WERI-Rb-1 (cell line): ENCODE measurements around the gene NIF3L1.

Source experiments
- DNase-seq: peaks from one replicate; pipeline ENCODE4 v3.0.0-alpha.2; 2020
- H3K27ac ChIP-seq: fragments of 250-450 bp; sonication (Bioruptor Pico); 2 replicates; pipeline ENCODE4 v1.5.1; 2020; ENCODE audit warnings: mild to moderate bottlenecking, moderate library complexity
- H3K27me3 ChIP-seq: fragments of 250-450 bp; sonication (Bioruptor Pico); 2 replicates; pipeline ENCODE4 v1.5.1; 2021; ENCODE audit warnings: mild to moderate bottlenecking, low read depth, moderate library complexity; ENCODE audit not compliant: insufficient read depth, severe bottlenecking
- H3K36me3 ChIP-seq: fragments of 250-450 bp; sonication (Bioruptor Pico); 2 replicates; pipeline ENCODE4 v1.5.1; 2020; ENCODE audit warnings: mild to moderate bottlenecking, moderate library complexity
- H3K4me3 ChIP-seq: 2 replicates; pipeline ENCODE4 v1.5.1; 2011; ENCODE audit warnings: low read depth, mild to moderate bottlenecking, control low read depth, low read length
- H3K9me3 ChIP-seq: fragments of 250-450 bp; sonication (Bioruptor Pico); 2 replicates; pipeline ENCODE4 v1.5.1; 2021; ENCODE audit warnings: mild to moderate bottlenecking, moderate library complexity; ENCODE audit not compliant: severe bottlenecking
- TF ChIP-seq, protein P1 (sequence below): IDR thresholded peaks from 2 replicates; pipeline ENCODE4 v1.5.1; 2011; ENCODE audit warnings: low read depth, mild to moderate bottlenecking, control low read depth, inconsistent platforms, low read length

The NIF3L1 gene

DNA sequence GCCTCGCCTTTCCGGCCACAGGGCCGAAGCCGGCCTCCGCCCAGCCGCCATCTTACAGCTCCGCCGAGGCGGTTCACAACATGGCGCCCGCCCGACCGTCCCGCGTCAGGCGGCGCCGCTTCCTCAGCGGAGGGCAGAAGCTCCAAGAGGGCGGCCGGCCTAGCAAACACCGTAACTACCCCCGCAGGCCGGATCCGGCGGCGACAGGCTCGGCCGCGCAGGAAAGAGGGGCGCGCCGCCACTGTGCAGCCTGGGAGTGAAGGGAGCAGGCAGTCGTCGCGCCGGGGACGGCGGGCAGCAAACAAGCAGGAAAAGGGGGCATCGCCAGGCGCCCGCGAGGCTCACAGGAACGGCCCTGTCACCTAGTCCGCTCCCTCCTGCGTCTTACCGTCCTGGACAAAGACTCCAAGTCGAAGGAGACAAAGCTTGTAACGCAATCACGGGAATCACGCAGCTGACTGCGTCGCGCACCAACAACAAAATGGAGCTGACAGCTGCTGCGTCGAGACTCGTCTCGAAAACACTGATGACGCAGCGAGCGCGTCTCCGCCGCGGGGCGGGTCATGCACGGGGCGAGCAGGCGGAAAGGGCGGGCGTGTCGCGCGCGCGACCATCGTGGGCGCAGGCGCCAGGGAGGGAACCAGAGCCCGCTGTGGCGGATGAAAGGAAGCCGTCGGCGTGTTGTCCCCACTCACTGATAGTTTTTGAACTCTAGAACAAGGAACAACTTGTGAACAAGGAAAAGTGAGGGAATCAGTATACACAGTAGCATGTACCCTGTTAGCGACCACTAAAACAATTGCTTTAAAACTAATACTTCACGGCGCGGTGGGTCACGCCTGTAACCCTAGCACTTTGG is 24.8 kb upstream of the NIF3L1 start, which contains the start of gene CLK1:
Gene CLK1, minus strand, starts transcription at position 483 of the 859 bp plus-strand sequence. CDS start 2,796 bp downstream, outside the sequence.
- Histone ChIP-seq H3K27me3 (no peaks in the 10 kb centered on the region), H3K27ac (peak within 1 kb of the TSS; percentile 99), H3K4me3 (peak within 1 kb of the TSS; percentile 70), H3K36me3 (peaks cover 43% of the 10 kb centered on the region), H3K9me3 (no peaks in the 10 kb centered on the region)
- peak; percentile 95 for DNase-seq
- TF ChIP-seq, protein P1, sequence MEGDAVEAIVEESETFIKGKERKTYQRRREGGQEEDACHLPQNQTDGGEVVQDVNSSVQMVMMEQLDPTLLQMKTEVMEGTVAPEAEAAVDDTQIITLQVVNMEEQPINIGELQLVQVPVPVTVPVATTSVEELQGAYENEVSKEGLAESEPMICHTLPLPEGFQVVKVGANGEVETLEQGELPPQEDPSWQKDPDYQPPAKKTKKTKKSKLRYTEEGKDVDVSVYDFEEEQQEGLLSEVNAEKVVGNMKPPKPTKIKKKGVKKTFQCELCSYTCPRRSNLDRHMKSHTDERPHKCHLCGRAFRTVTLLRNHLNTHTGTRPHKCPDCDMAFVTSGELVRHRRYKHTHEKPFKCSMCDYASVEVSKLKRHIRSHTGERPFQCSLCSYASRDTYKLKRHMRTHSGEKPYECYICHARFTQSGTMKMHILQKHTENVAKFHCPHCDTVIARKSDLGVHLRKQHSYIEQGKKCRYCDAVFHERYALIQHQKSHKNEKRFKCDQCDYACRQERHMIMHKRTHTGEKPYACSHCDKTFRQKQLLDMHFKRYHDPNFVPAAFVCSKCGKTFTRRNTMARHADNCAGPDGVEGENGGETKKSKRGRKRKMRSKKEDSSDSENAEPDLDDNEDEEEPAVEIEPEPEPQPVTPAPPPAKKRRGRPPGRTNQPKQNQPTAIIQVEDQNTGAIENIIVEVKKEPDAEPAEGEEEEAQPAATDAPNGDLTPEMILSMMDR, result no peak

DNA sequence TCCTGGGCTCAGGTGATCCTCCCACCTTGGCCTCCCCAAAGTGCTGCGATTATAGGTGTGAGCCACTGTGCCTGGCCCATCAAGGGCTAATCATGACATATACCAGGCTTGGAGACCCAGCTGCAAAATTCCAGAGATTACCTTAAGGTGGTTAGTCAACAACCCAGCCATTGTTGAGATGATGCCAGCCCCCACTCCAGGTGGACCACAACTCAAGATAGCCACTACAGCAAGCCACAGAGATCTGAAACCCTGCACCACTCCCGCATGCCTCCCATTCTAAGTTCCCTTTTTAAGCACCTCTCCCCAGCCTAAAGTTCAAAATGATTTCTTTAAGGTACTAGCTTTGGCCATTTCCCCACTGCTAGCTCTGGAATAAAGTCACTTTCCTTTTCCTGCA is 20.2 kb upstream of the NIF3L1 start:
- no peaks in the 10 kb centered on the region for H3K27me3 ChIP-seq
- no peak for DNase-seq
- H3K9me3 ChIP-seq, result no peaks in the 10 kb centered on the region
- no peak overlapping the region for H3K27ac ChIP-seq
- TF ChIP-seq, protein P1, result no peak
- H3K36me3 ChIP-seq, result peaks cover 4% of the 10 kb centered on the region
- no peak overlapping the region for H3K4me3 ChIP-seq

DNA sequence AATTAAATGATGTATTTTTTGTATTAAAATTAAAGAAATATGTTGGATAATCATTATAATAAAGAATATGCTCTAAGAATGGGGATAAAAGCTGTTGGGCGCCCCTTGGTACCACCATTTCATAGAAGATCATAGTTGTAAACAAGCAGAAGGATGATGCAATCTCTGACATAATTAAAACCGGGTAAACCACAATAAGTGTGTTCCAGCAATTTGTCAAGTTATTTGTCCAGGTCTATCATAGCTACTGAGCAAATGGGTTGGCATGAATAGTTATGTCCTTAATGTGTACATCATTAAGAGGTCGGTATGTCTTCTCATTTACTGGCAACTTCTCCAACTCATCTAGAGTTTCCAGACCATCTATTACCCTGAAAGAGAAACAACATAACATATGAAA is 18.0 kb upstream of the NIF3L1 start:
- Histone ChIP-seq H3K27me3 (no peaks in the 10 kb centered on the region), H3K4me3 (no peak overlapping the region), H3K9me3 (no peaks in the 10 kb centered on the region), H3K27ac (no peak overlapping the region), H3K36me3 (peaks cover 12% of the 10 kb centered on the region)
- no peak for DNase-seq
- TF ChIP-seq, protein P1, result no peak

DNA sequence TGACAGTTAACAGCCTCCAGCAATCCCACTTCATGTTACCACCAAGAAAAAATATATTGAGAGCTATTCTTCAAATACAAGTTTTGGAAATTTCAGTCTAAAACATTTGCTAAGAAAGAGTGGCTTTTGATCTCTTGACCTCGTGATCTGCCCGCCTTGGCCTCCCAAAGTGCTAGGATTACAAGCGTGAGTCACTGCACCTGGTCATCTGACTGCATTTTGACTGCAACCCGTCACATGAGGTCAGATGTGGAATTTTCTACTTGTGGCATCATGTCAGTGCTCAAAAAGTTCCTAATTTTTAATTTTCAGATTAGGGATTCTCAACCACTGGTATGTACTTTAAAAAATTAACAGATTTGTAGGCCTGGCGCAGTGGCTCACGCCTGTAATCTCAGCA is 15.6 kb upstream of the NIF3L1 start:
- DNase-seq, result no peak
- Histone ChIP-seq H3K4me3 (no peak overlapping the region), H3K27ac (no peak overlapping the region), H3K9me3 (no peaks in the 10 kb centered on the region), H3K27me3 (no peaks in the 10 kb centered on the region), H3K36me3 (peaks cover 19% of the 10 kb centered on the region)
- TF ChIP-seq, protein P1, result no peak

DNA sequence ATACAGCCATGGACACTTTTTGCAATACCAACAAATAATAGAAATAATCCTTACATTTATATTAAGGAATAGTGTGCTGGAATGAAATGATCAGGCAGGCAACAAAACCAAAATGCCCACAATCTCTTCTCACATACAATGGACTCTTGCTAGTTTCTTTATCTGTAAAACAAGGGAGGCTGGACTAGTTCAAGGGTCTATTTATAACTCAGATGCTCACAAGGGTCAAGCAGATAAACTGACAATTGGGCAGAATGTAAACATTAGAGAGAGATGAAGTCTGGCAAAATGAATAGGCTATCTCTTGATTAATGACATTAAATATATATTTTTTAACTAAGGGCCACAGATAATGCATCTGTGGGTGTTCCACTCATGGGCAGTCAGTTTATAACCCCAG is 11.7 kb upstream of the NIF3L1 start:
- TF ChIP-seq, protein P1, result no peak
- no peak for DNase-seq
- H3K36me3 ChIP-seq, result peaks cover 33% of the 10 kb centered on the region

More for the DNA sequence above, 11.7 kb upstream of the NIF3L1 start:
- Histone ChIP-seq H3K27ac (no peak overlapping the region), H3K9me3 (no peaks in the 10 kb centered on the region), H3K4me3 (no peak overlapping the region), H3K27me3 (no peaks in the 10 kb centered on the region)
